ENCODE results near the gene RASGRF1. TPM values are rescaled to one million over a fixed set of nuclear protein-coding genes. Genes with fewer than 3 reads are reported as not detected.
A peak's percentile ranks its signal among the peaks of the same experiment; 100 is the strongest.

RASGRF1 gene
- total RNA-seq, 1 donor from 2014 or later = 0.48 TPM

DNA sequence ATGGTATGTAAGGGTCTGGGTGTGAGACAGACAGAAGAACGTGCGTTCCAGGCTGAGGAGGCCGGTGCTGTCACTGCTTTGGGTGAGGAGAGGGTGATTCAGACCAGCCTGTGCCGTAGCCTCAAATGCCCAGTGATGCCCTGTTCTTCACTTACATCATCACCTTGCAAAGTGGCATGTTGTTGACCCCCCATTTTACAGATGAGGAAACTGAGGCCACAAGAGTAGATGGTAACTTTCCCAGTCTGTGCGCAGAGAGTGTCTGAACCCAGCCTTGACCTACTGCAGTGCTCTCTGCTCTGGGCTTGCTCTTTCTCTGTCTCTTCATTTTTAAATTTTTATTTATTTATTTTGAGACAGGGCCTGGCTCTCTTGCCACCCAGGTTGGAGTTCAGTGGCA, 144.1 kb downstream of the RASGRF1 start:
- Mint-ChIP-seq H3K4me1 (ENCODE audit: unreplicated experiment) (peaks cover 2% of the 10 kb centered on the region), H3K36me3 (ENCODE audit: unreplicated experiment) (no peaks in the 10 kb centered on the region), H3K27me3 (ENCODE audit: unreplicated experiment) (peaks cover 46% of the 10 kb centered on the region), H3K27ac (ENCODE audit: unreplicated experiment) (no peak overlapping the region), H3K4me3 (ENCODE audit: unreplicated experiment) (no peak overlapping the region), H3K9me3 (ENCODE audit: unreplicated experiment) (no peaks in the 10 kb centered on the region)
- no peak for DNase-seq (ENCODE audit: extremely low spot score, unreplicated experiment)
- no peak for TF ChIP-seq CTCF (IDR thresholded peaks at IDR 0.05)

DNA sequence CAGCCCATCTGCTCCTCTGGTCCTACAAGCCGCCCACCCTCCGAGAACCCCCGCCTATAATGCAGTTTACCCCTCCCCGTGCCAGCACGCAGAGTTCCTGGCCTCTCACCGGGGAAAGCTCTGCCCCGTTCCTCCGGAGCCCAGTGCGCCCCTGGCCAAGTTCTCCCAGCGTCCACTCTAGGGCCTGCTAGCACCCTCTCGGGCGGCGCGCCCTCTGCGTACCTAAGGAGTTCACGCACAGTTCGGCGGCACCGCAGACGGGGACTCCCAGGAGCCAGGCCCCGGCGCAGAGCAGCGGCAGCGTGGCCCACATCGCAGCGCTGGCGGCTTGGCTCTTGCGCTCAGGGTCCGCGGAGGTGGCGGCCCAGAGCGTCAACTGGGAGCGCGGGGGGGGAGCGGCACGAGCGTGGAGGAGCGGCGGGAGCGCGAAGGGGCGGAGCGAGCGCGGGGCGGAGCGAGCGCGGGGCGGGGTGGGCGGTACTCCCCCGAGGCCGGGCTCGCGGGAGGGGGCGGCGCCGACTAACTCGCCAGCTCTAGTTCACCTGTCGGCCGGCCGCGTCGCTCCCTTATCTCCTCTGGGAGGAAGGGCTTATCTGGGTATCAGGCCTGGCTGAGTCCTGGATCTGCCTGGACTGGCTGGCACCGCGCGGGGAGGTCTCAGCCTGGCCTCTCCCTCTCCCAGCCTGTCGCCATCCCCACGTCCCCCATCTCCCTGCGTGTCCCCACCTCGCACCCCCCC, 145.7 kb downstream of the RASGRF1 start, which contains the start of gene CTSH:
Gene CTSH (minus strand): TSS at position 378 of the 739 bp plus-strand sequence. CDS start 65 bp downstream, at position 313.
- no peaks in the 10 kb centered on the region for H3K9me3 Mint-ChIP-seq (ENCODE audit: unreplicated experiment)
- H3K4me3 Mint-ChIP-seq (ENCODE audit: unreplicated experiment) = peak within 1 kb of the TSS; percentile 62
- peaks cover 2% of the 10 kb centered on the region for H3K4me1 Mint-ChIP-seq (ENCODE audit: unreplicated experiment)
- TF ChIP-seq CTCF (IDR thresholded peaks at IDR 0.05) = no peak
- no peak within 1 kb of the TSS for H3K27ac Mint-ChIP-seq (ENCODE audit: unreplicated experiment)
- no peak for DNase-seq (ENCODE audit: extremely low spot score, unreplicated experiment)
- peaks cover 33% of the 10 kb centered on the region for H3K27me3 Mint-ChIP-seq (ENCODE audit: unreplicated experiment)
- no peaks in the 10 kb centered on the region for H3K36me3 Mint-ChIP-seq (ENCODE audit: unreplicated experiment)

DNA sequence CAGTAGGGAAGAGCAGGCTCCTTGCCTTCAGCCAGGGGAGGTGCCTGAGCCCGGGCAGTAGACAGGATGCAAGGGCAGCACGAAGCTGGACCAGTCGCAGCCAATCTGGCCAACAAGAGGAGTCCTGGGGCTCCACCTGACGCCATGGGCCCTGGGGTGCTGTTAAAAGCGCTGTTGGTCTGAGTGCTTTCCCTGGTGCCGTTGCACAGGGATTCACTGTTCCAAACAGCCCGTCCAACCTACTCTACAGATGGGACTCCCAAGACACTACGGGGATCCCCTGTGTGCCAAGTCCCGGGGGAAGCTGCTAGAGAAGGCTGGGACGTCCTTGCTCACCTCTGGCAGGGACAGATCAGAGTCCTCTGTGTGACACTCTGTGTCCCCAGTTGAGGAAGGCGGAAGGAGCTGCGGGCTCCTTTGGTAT, 146.4 kb downstream of the RASGRF1 start:
- peaks cover 2% of the 10 kb centered on the region for H3K4me1 Mint-ChIP-seq (ENCODE audit: unreplicated experiment)
- no peak for DNase-seq (ENCODE audit: extremely low spot score, unreplicated experiment)
- H3K27me3 Mint-ChIP-seq (ENCODE audit: unreplicated experiment) = peaks cover 35% of the 10 kb centered on the region
- peak overlapping the region; percentile 62 for H3K4me3 Mint-ChIP-seq (ENCODE audit: unreplicated experiment)
- no peak for TF ChIP-seq CTCF (IDR thresholded peaks at IDR 0.05)
- no peak overlapping the region for H3K27ac Mint-ChIP-seq (ENCODE audit: unreplicated experiment)
- no peaks in the 10 kb centered on the region for H3K36me3 Mint-ChIP-seq (ENCODE audit: unreplicated experiment)
- no peaks in the 10 kb centered on the region for H3K9me3 Mint-ChIP-seq (ENCODE audit: unreplicated experiment)

GRCh38 chr15:78943692-78944091, 146.9 kb downstream of the RASGRF1 start:
- no peak overlapping the region for H3K27ac Mint-ChIP-seq (ENCODE audit: unreplicated experiment)
- DNase-seq (ENCODE audit: extremely low spot score, unreplicated experiment) = no peak
- peaks cover 2% of the 10 kb centered on the region for H3K4me1 Mint-ChIP-seq (ENCODE audit: unreplicated experiment)
- no peak for TF ChIP-seq CTCF (IDR thresholded peaks at IDR 0.05)
- H3K9me3 Mint-ChIP-seq (ENCODE audit: unreplicated experiment) = no peaks in the 10 kb centered on the region
- H3K27me3 Mint-ChIP-seq (ENCODE audit: unreplicated experiment) = peaks cover 35% of the 10 kb centered on the region
- no peaks in the 10 kb centered on the region for H3K36me3 Mint-ChIP-seq (ENCODE audit: unreplicated experiment)
- no peak overlapping the region for H3K4me3 Mint-ChIP-seq (ENCODE audit: unreplicated experiment)

GRCh38 chr15:78942741-78943140, 147.8 kb downstream of the RASGRF1 start:
- peaks cover 2% of the 10 kb centered on the region for H3K4me1 Mint-ChIP-seq (ENCODE audit: unreplicated experiment)
- no peak overlapping the region for H3K4me3 Mint-ChIP-seq (ENCODE audit: unreplicated experiment)
- no peak for DNase-seq (ENCODE audit: extremely low spot score, unreplicated experiment)
- TF ChIP-seq CTCF (IDR thresholded peaks at IDR 0.05) = no peak
- H3K9me3 Mint-ChIP-seq (ENCODE audit: unreplicated experiment) = no peaks in the 10 kb centered on the region
- no peak overlapping the region for H3K27ac Mint-ChIP-seq (ENCODE audit: unreplicated experiment)
- no peaks in the 10 kb centered on the region for H3K36me3 Mint-ChIP-seq (ENCODE audit: unreplicated experiment)
- peaks cover 35% of the 10 kb centered on the region for H3K27me3 Mint-ChIP-seq (ENCODE audit: unreplicated experiment)
